Non-pigmented ciliary epithelial cell (primary cell): Measurements from ENCODE around the gene ALPI.
"Not testable (repeated sequence)": the region's sequence is repeated elsewhere in the genome, so short reads cannot be mapped to it uniquely, and the experiment has no call there.

ENCODE experiments used
- DNase-seq: peaks from one replicate; pipeline ENCODE4 v3.0.0-alpha.2; 2010; ENCODE audit warnings: low read depth

Gene ALPI

DNA sequence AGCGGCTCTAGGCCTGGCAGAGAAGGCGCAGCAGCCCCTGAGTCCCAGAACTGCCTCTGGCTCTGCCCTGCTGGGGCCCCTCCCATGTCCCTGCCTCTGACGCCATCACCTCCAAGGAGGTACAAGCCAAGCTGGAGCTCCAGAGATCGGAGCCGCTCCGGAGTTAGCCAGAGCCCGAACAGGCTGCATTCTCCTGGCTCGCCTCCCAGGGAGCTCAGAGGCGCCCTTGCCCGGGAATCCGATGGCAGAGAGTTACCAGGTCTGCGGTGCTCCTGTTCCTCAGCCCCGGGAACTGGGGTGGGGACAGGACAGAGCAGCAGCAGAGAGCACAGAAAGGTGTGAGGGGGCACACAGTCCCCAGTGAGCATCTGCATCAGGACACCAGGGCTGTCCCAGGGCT, 12.9 kb upstream of the ALPI start:
- DNase-seq: not testable (repeated sequence)

GRCh38 chr2:232443669-232444408, 12.1 kb upstream of the ALPI start:
- DNase-seq: not testable (repeated sequence)

DNA sequence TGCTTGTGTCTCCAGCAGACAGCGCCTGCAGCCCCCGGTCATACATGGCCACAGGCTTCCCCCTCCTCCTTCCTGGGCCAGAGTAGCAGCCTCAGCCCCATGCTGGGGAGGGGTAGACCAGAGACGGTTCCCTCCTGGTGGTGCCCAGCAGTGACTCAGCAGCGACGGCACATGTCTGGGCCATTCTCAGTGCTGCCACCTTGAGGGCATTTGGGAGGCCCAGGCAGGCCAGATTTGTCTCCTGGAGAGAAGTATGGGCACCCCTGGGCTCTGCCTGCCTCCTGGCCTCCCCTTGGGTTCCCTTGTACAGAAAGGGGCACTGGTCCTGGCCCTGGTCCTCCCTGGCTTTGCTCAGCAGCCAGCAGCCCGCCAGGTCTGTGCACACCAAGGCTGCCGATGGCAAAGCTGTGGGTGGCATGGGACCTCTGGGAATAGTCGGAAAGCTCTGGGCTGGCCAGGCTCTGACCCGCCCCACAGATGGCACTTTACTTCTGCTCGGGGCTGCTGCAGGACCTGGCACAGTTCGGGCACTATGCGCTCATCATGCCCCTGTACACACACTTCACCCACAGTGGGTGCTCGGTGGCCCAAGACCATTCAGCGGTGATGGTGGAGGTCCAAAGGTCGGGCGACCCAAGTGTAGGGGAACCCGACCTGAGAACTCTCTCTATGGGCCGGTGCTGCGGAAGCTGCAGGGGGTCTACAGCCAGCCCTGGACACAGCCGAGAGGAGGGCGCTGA, 11.4 kb upstream of the ALPI start:
- DNase-seq: peak; percentile 6

DNA sequence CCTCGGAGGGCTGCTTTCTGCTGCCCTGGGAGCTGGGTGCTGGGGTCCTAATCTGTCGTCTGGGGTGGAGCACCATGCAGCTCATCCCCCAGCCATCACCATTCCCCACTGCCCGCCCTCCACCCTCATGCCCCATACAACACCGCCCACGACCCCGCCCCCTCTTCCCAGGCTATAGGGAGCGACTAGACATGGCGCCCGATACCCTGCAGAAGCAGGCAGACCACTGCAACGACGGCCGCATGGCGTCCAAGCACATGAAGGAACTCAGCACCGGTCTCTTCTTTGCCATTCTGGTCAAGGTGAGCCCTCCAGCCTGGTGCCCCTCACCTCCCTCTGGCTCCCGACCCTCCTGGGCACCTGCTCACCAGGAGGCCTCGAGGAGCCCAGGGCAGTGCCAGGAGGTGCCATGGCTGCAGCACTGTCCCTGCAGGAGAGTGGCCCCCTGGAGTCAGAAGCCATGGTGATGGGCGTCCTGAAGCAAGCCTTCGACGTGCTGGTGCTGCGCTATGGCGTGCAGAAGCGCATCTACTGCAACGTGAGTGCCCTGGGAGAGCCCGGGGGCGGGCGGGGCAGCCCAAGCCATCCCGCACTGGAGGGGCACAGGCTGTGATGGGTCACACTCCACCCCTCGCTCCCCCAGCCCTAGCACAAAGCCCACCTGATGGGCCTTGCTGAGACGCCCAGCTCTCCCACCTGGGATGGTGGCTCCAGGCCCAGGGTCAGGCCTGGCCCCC, 10.6 kb upstream of the ALPI start:
- not testable (repeated sequence) for DNase-seq

DNA sequence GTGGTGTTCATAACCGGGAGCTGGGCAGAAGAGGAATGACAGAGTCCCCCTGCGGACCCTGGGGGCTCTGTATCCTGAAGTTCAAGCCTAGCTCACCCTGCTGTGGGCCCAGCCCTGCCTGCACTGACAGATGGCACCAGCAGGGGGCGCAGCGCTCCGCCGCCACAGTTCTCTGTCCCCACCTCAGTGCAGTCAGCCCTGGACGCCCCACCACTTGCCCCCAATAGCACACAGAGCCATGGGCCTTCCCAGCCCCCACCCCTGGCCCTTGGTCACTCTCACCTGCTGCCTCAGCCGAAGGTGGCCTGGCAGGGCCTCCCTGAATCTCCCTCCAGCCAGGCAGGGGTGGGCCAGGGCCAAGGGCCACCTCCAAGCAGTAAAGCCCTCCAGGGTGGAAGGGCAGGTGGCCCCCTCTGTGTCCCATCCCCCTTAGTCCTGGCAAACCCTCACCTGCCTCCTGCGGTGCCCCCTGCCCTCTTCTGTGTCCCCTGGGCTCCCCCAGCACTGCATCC, 9.6 kb upstream of the ALPI start:
- not testable (repeated sequence) for DNase-seq

DNA sequence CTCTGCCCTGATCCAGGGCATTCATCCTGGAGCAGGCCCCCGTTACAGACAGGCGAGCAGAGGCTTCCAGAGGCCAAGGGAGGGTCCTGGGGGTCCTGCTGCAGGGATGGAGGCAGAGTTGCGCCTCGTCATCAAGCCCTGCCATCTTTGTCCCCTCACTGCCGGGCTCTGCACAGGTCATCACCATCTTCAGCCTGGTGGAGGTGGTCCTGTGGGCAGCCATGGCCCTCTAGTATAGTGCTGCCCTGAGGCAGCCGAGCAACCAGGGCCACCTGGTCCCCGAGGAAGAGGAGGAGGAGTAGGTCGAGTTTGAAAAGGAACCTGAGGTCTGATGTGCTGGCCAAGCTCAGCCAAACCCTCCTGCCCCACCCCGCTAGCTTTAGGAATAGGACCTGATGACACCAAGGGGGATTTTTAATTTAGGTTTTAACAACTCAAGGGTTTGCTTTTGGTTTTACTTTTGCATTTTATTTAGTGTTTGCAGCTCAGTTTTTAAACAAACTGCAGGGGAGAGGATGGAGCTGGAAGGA, 8.8 kb upstream of the ALPI start:
- no peak for DNase-seq

DNA sequence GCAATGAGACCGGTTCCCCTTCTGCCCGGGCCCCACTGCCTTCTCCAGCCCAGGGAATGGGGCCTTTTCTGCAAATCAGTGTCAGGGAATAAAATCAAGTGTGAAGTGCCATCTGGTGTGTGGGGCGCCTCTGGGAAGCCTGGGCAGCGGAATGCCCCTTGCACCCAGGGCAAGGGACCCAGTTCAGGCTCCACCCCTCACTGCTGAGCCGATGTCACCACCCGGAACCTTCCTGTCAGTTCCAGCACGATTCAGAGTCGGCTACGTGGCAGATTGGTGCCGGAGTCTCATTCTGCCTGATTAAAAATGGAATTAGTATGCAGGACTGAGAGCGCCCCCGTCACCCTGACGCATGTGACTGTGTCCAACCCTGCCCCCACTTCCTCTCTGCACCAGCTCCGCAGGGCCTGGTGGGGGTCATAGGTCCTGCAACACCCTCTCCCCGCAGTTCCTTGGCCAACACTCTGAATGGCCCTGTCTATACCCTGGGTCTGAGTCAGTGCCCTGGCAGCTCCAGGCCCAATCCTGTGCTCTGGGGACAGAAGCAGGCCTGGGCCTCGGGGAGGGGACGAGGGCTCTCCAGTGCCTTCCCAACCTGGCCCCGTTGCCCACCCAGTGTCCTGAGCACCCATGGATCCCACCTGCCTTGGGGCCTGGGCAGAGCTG, 8.2 kb upstream of the ALPI start:
- DNase-seq: no peak

- no peak for DNase-seq
These were observed 7.7 kb upstream of the ALPI start for GRCh38 chr2:232448304-232448690.

GRCh38 chr2:232449964-232450363, 6.0 kb upstream of the ALPI start:
- DNase-seq: no peak

GRCh38 chr2:232451645-232452044, 4.3 kb upstream of the ALPI start:
- DNase-seq: not testable (repeated sequence)

DNA sequence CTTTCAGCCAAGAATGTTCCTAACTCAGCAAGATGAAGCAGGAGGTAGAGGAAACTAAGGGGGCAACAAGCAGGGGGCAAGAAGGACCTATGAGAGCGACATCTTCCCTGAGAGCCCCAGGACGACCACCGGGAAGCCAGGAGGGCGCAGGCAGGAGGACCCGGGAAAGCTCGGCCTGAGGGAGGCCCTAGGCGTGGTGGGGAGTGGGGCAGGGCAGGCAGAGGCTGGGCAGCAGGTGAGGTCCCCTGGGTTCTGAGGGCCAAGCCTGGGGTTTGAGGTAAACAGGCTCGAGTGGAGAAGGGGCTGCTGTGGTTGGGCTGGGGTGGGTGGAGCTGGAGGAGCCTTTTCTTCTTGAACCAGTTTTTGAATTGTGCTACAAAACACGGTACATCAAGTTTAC, 1.3 kb upstream of the ALPI start:
- DNase-seq: no peak

- DNase-seq: no peak
These were observed 555 bp downstream of the ALPI start for GRCh38 chr2:232456296-232457120.

GRCh38 chr2:232457121-232458011, 1.4 kb downstream of the ALPI start:
- DNase-seq: no peak

GRCh38 chr2:232458051-232458660, 2.2 kb downstream of the ALPI start:
- no peak for DNase-seq

- no peak for DNase-seq
These were observed 2.9 kb downstream of the ALPI start for GRCh38 chr2:232458661-232459418.

GRCh38 chr2:232459419-232460035, 3.6 kb downstream of the ALPI start:
- DNase-seq: no peak

- no peak for DNase-seq
These were observed 4.2 kb downstream of the ALPI start for GRCh38 chr2:232460171-232460570.
